K562 (cell line): Measurements from ENCODE around the gene ANKFN1. TPM values are rescaled to one million over a fixed set of nuclear protein-coding genes. Genes with fewer than 3 reads are reported as not detected.

Source experiments
- ATAC-seq: fragments of 200-7000 bp; cut with Tn5 transposase; 3 replicates; pipeline ENCODE4 v1.9.1; 2020; ENCODE audit warnings: moderate library complexity
- BruUV-seq: library from RNA; stranded (reverse); fragments of 400-500 nt; replicated peaks from 2 replicates; lab custom pipeline; 2021; lab: Mats Ljungman, UMichigan
- CTCF ChIA-PET: fragments of 300-600 bp; formaldehyde crosslinking; extraction: SDS; loops from one replicate; lab custom pipeline; 2021; ENCODE audit warnings: low intra/inter-chr PET ratio; lab: Yijun Ruan, JAX
- POLR2A ChIA-PET: fragments of 300-600, 350-650 bp; sonication (Branson Sonifier 250); formaldehyde crosslinking; extraction: SDS; loops from one replicate; lab custom pipeline; 2021; ENCODE audit warnings: antibody characterized with exemption, inconsistent platforms; lab: Yijun Ruan, JAX
- DNase-seq, 4 experiments: peaks; one replicate each; pipeline versions ENCODE4 v3.0.0 to v3.0.0-alpha.2; 2011 to 2018; ENCODE audit warnings: low spot score in 3 of 4, mixed read lengths in 3 of 4; ENCODE audit errors: extremely low read depth in 1 of 4
- FAIRE-seq: peaks from 2 replicates; lab custom pipeline; 2011; peaks lifted over from hg19 to GRCh38; lab: Jason Lieb, UNC
- H2AFZ ChIP-seq: 2 replicates; pipeline ENCODE4 v1.6.0; 2011; ENCODE audit warnings: low read depth, low read length, control low read depth, inconsistent platforms
- H3K27ac ChIP-seq: fragments of 200-600 bp; 3 replicates; pipeline ENCODE4 v1.8.0; 2011; ENCODE audit warnings: low read depth, mild to moderate bottlenecking, control low read depth, inconsistent platforms, low read length, moderate library complexity, mixed read lengths; ENCODE audit errors: extremely low read depth
- H3K27me3 ChIP-seq, 2 experiments: fragments of 300-600 bp in 1 of 2; 2 replicates in 1 of 2; 3 replicates in 1 of 2; pipeline versions ENCODE4 v1.6.0 to v1.8.0; 2011; ENCODE audit warnings: inconsistent platforms in 2 of 2, low read length in 2 of 2, mild to moderate bottlenecking in 1 of 2, mixed read lengths in 1 of 2, moderate library complexity in 1 of 2; ENCODE audit not compliant: control insufficient read depth in 2 of 2, insufficient read depth in 2 of 2
- H3K36me3 ChIP-seq: fragments of 300-600 bp; 3 replicates; pipeline ENCODE4 v1.8.0; 2011; ENCODE audit warnings: mild to moderate bottlenecking, low read length, inconsistent platforms; ENCODE audit not compliant: control insufficient read depth, insufficient read depth
- H3K4me1 ChIP-seq, 2 experiments: fragments of 200-600 bp in 1 of 2; replicated peaks in 1 of 2; 2 replicates in 1 of 2; 3 replicates in 1 of 2; pipeline versions ENCODE4 v1.5.1 to v1.8.0; 2011; ENCODE audit warnings: inconsistent platforms in 2 of 2, low read length in 2 of 2, mild to moderate bottlenecking in 1 of 2, mixed read lengths in 1 of 2, moderate library complexity in 1 of 2; ENCODE audit not compliant: control insufficient read depth in 2 of 2, insufficient read depth in 2 of 2
- H3K4me2 ChIP-seq: 2 replicates; pipeline ENCODE4 v1.6.1; 2011; ENCODE audit warnings: low read length, control low read depth, inconsistent platforms, mixed read lengths; ENCODE audit not compliant: insufficient read depth
- H3K4me3 ChIP-seq: fragments of 200-600 bp; sonication (generic), shearing (Covaris generic); 2 replicates; pipeline ENCODE4 v1.5.1; 2016; ENCODE audit warnings: control low read depth, inconsistent platforms
- H3K79me2 ChIP-seq: fragments of 200-600 bp; 3 replicates; pipeline ENCODE4 v1.8.0; 2011; ENCODE audit warnings: low read length, inconsistent platforms; ENCODE audit not compliant: control insufficient read depth, insufficient read depth
- H3K9ac ChIP-seq, 2 experiments: 2 replicates each; pipeline versions ENCODE4 v1.6.0 to v1.6.1; 2011; ENCODE audit warnings: low read depth in 2 of 2, low read length in 2 of 2, control low read depth in 1 of 2, inconsistent platforms in 1 of 2, mild to moderate bottlenecking in 1 of 2, mixed read lengths in 1 of 2; ENCODE audit not compliant: insufficient read depth in 1 of 2
- H3K9me1 ChIP-seq: one replicate; pipeline ENCODE4 v1.6.0; 2011; ENCODE audit warnings: inconsistent platforms, mild to moderate bottlenecking, low read length, moderate library complexity; ENCODE audit not compliant: control insufficient read depth, insufficient read depth
- H3K9me3 ChIP-seq: replicated peaks from 2 replicates; pipeline ENCODE4 v1.5.1; 2011; ENCODE audit warnings: low read depth, low read length, inconsistent platforms; ENCODE audit not compliant: control insufficient read depth, insufficient read depth
- H4K20me1 ChIP-seq: replicated peaks from 2 replicates; pipeline ENCODE4 v1.6.1; 2011; ENCODE audit warnings: low read length, inconsistent platforms, mixed read lengths; ENCODE audit not compliant: control insufficient read depth, insufficient read depth
- ATF2 ChIP-seq: sonication (generic); formaldehyde crosslinking; IDR thresholded peaks from 2 replicates; pipeline ENCODE4 v1.8.1; 2022; ENCODE audit warnings: missing genetic modification reagents
- BACH1 ChIP-seq: fragments of 200-800 bp; sonication (Bioruptor generic); IDR thresholded peaks from 2 replicates; pipeline ENCODE4 v1.6.1; 2016; ENCODE audit warnings: missing genetic modification characterization, missing compliant biosample characterization
- E2F8 ChIP-seq: fragments of 450-650 bp; IDR thresholded peaks from 2 replicates; pipeline ENCODE4 v1.7.1; 2018; ENCODE audit warnings: mild to moderate bottlenecking, low read depth; ENCODE audit not compliant: partially characterized antibody
- FIP1L1 ChIP-seq: fragments of 200-400 bp; formaldehyde crosslinking; IDR thresholded peaks from 2 replicates; pipeline ENCODE4 v1.6.1; 2018; ENCODE audit warnings: mild to moderate bottlenecking, low read depth, low read length; ENCODE audit not compliant: poor library complexity, severe bottlenecking
- FOXM1 ChIP-seq, 2 experiments: fragments of 450-650 bp in 1 of 2; sonication (generic) in 1 of 2; formaldehyde crosslinking in 1 of 2; IDR thresholded peaks; 2 replicates each; pipeline versions ENCODE4 v1.6.1 to v1.9.0; 2017 to 2022; ENCODE audit warnings: low read depth in 2 of 2, mild to moderate bottlenecking in 2 of 2, missing genetic modification reagents in 1 of 2, moderate library complexity in 1 of 2
- HDAC6 ChIP-seq: IDR thresholded peaks from 2 replicates; pipeline ENCODE4 v1.6.1; 2012; ENCODE audit warnings: low read depth, mild to moderate bottlenecking, control low read depth, inconsistent platforms, low read length, moderate library complexity
- KDM1A ChIP-seq, 2 experiments: fragments of 450-650 bp; IDR thresholded peaks; 2 replicates each; pipeline ENCODE4 v1.6.1; 2016; ENCODE audit warnings: mild to moderate bottlenecking in 2 of 2
- KLF1 ChIP-seq: fragments of 450-650 bp; IDR thresholded peaks from 2 replicates; pipeline ENCODE4 v1.6.1; 2016; ENCODE audit warnings: missing genetic modification characterization, missing compliant biosample characterization
- MBD2 ChIP-seq: sonication (generic); IDR thresholded peaks from 2 replicates; pipeline ENCODE4 v1.6.1; 2016; ENCODE audit warnings: low read depth, borderline replicate concordance
- NRF1 ChIP-seq, 2 experiments: fragments of 450-650 bp; IDR thresholded peaks in 1 of 2; conservative IDR thresholded peaks in 1 of 2; 2 replicates each; pipeline ENCODE4 v1.6.1; 2014; ENCODE audit warnings: mild to moderate bottlenecking in 2 of 2
- PHB ChIP-seq: fragments of 250-450 bp; sonication (Bioruptor Pico); IDR thresholded peaks from 2 replicates; pipeline ENCODE4 v1.5.0; 2021
- POU5F1 ChIP-seq: fragments of 150-350 bp; IDR thresholded peaks from 2 replicates; pipeline ENCODE4 v1.6.1; 2014; ENCODE audit warnings: borderline replicate concordance, low read length, low read depth, mild to moderate bottlenecking; ENCODE audit not compliant: partially characterized antibody
- SFPQ ChIP-seq: fragments of 200-400 bp; formaldehyde crosslinking; IDR thresholded peaks from 2 replicates; pipeline ENCODE4 v1.6.1; 2017; ENCODE audit warnings: mild to moderate bottlenecking, low read depth, low read length, moderate library complexity
- SP2 ChIP-seq: IDR thresholded peaks from 2 replicates; pipeline ENCODE4 v1.6.1; 2011; ENCODE audit warnings: mild to moderate bottlenecking, low read depth, low read length, moderate library complexity; ENCODE audit not compliant: poor library complexity, severe bottlenecking; ENCODE audit errors: extremely low read depth
- ZBTB7A ChIP-seq: IDR thresholded peaks from 2 replicates; pipeline ENCODE4 v1.6.1; 2011; ENCODE audit warnings: low read depth, mild to moderate bottlenecking, low read length, moderate library complexity, borderline replicate concordance; ENCODE audit not compliant: control insufficient read depth
- ZC3H4 ChIP-seq: sonication (generic); formaldehyde crosslinking; IDR thresholded peaks from 2 replicates; pipeline ENCODE4 v1.9.0; 2021; ENCODE audit warnings: missing genetic modification reagents, borderline replicate concordance
- ZNF384 ChIP-seq: IDR thresholded peaks from 2 replicates; pipeline ENCODE4 v1.6.1; 2012; ENCODE audit warnings: low read depth, low read length, improper control_type of control experiment
- WGBS: fragments of 100-300 bp; shearing (Covaris generic); methylation state at CpG from one replicate; pipeline ENCODE4 v1.1.6; 2016; ENCODE audit warnings: low coverage, mixed read lengths; ENCODE audit not compliant: insufficient coverage; ENCODE audit errors: missing lambda C conversion rate; 5-methylcytosine and 5-hydroxymethylcytosine counted together
- in situ Hi-C: fragments of 300-500 bp; cut with MboI; formaldehyde crosslinking; loops from 4 replicates; pipeline ENCODE4 v1.15.0; 2018; ENCODE audit warnings: inconsistent platforms, mixed read lengths
- intact Hi-C: fragments of 100-400 bp; cut with micrococcal nuclease; formaldehyde crosslinking; loops from 2 replicates; pipeline ENCODE4 v1.14.2; 2022
- polyA plus RNA-seq, 8 experiments: library from polyadenylated mRNA; depleted of rRNA in 4 of 8; stranded (reverse) in 5 of 8; unstranded in 3 of 8; fragments of >200 nt; fragmentation: Nextera tagmentation in 2 of 8; fragmentation: Illumina TruSeq in 1 of 8; extraction: Ambion mirVana in 2 of 8; extraction: Trizol in 1 of 8; gene quantifications; 2 replicates each; pipeline versions ENCODE4 v1.2.1 to v1.2.3, GENCODE V29; 2011 to 2014; ENCODE audit warnings: inconsistent platforms in 1 of 8, missing spikeins in 1 of 8
- total RNA-seq, 7 experiments: library from RNA; depleted of rRNA in 6 of 7; stranded (reverse); fragments of >200 nt in 6 of 7; fragmentation: Illumina TruSeq in 2 of 7; extraction: Trizol in 2 of 7; gene quantifications; 2 replicates each; pipeline versions ENCODE4 v1.2.1 to v1.2.3, GENCODE V29; 2011 to 2021; ENCODE audit warnings: low replicate concordance in 1 of 7

ANKFN1 gene
- total and polyA plus RNA-seq, 9 of the 15 experiments (the other 6 are each of a cell fraction or from before 2014, with no cell fraction given), result 0.04 to 0.39 (median 0.15) TPM; not detected in 1

GRCh38 chr17:56424005-56424404, 270.7 kb downstream of the ANKFN1 start:
- Histone ChIP-seq H3K9me3 (no peaks in the 10 kb centered on the region), H2AFZ (no peak overlapping the region), H3K9me1 (no peaks in the 10 kb centered on the region), H3K9ac (no peak overlapping the region), H3K4me1 (no peaks in the 10 kb centered on the region), H3K4me2 (no peak overlapping the region), H3K36me3 (no peaks in the 10 kb centered on the region), H3K27me3 (no peaks in the 10 kb centered on the region), H4K20me1 (no peaks in the 10 kb centered on the region), H3K27ac (no peak overlapping the region), H3K79me2 (no peaks in the 10 kb centered on the region), H3K4me3 (no peak overlapping the region)
- in situ Hi-C loops, result no loop called here
- ChIA-PET POLR2A (no interaction called here), CTCF (no interaction called here)
- intact Hi-C loops, result no loop called here
- no peak for FAIRE-seq
- no TSS peak for BruUV-seq
- no peak for DNase-seq
- 0% methylated on average over 1 of the region's 2 CpGs for WGBS
- no peak for ATAC-seq
- no peak for TF ChIP-seq SFPQ
- TF ChIP-seq ZNF384, result no peak
- TF ChIP-seq FOXM1 (IDR thresholded peaks at IDR 0.05; ENCODE audit: low read depth), result no peak
- no peak for TF ChIP-seq FOXM1 (CRISPR knock-in tag; IDR thresholded peaks at IDR 0.05; ENCODE audit: low read depth)
- no peak for TF ChIP-seq HDAC6
- TF ChIP-seq NRF1 (conservative IDR thresholded peaks at IDR 0.05 in 1 of 2, IDR thresholded peaks at IDR 0.05 in 1 of 2), result no peak
- no peak for TF ChIP-seq ZC3H4
- no peak for TF ChIP-seq ZBTB7A
- TF ChIP-seq ATF2, result no peak
- no peak for TF ChIP-seq E2F8
- no peak for TF ChIP-seq BACH1
- no peak for TF ChIP-seq FIP1L1
- no peak for TF ChIP-seq KLF1 (tag)
- no peak for TF ChIP-seq KDM1A (IDR thresholded peaks at IDR 0.05)
- no peak for TF ChIP-seq MBD2
- TF ChIP-seq PHB, result no peak
- TF ChIP-seq POU5F1, result no peak
- no peak for TF ChIP-seq SP2
